Small intestine (tissue), 7 donors: Measurements from ENCODE around the gene CENPM. TPM values are rescaled to one million over a fixed set of nuclear protein-coding genes. Genes with fewer than 3 reads are reported as not detected.

Experiments used
- DNase-seq, 2 donors: peaks; one replicate each; pipeline versions ENCODE4 v3.0.0 to v3.0.0-alpha.2; 2013
- FAIRE-seq: peaks from 2 replicates; lab custom pipeline; 2012; peaks lifted over from hg19 to GRCh38; lab: Jason Lieb, UNC
- H3K27ac ChIP-seq, 3 donors: one replicate each; pipeline ENCODE4 v1.5.1; 2013; ENCODE audit warnings: low read length in 2 of 3, mild to moderate bottlenecking in 2 of 3, control low read depth in 1 of 3, inconsistent platforms in 1 of 3, low read depth in 1 of 3, moderate library complexity in 1 of 3
- H3K27me3 ChIP-seq, 3 donors: one replicate each; pipeline ENCODE4 v1.6.1; 2013; ENCODE audit warnings: low read length in 3 of 3, inconsistent platforms in 1 of 3; ENCODE audit not compliant: control insufficient read depth in 3 of 3, insufficient read depth in 3 of 3
- H3K36me3 ChIP-seq, 3 donors: one replicate each; pipeline ENCODE4 v1.6.1; 2013; ENCODE audit warnings: low read length in 3 of 3, inconsistent platforms in 1 of 3, low read depth in 1 of 3, mild to moderate bottlenecking in 1 of 3, moderate library complexity in 1 of 3; ENCODE audit not compliant: control insufficient read depth in 3 of 3, insufficient read depth in 2 of 3
- H3K4me1 ChIP-seq, 3 donors: one replicate each; pipeline ENCODE4 v1.6.1; 2013; ENCODE audit warnings: low read length in 2 of 3, inconsistent platforms in 1 of 3, low read depth in 1 of 3, mild to moderate bottlenecking in 1 of 3, moderate library complexity in 1 of 3; ENCODE audit not compliant: control insufficient read depth in 3 of 3, insufficient read depth in 2 of 3
- H3K4me3 ChIP-seq, 3 donors: one replicate each; pipeline ENCODE4 v1.5.1; 2013; ENCODE audit warnings: low read length in 3 of 3, control low read depth in 1 of 3, inconsistent platforms in 1 of 3, low read depth in 1 of 3, mild to moderate bottlenecking in 1 of 3, moderate library complexity in 1 of 3
- H3K9me3 ChIP-seq, 2 donors: one replicate each; pipeline ENCODE4 v1.6.1; 2013; ENCODE audit warnings: low read depth in 1 of 2, low read length in 1 of 2; ENCODE audit not compliant: control insufficient read depth in 2 of 2, insufficient read depth in 1 of 2
- WGBS, 3 donors: extraction: QIAGEN DNeasy Blood & Tissue Kit; methylation state at CpG; one replicate each; pipeline ENCODE4 v1.1.7; 2013; 5-methylcytosine and 5-hydroxymethylcytosine counted together
- polyA plus RNA-seq, 4 donors: library from polyadenylated mRNA; stranded (reverse) in 3 of 4; unstranded in 1 of 4; fragments of 200-250 nt in 3 of 4; fragments of 120-200 nt in 1 of 4; gene quantifications; one replicate each; pipeline versions ENCODE4 v1.2.1 to v1.2.3, GENCODE V29; 2013
- donor health status: healthy with polysubstance abuse.
- donor health status: control.
- donor health status: control.
- donor health status: Bipolar disorder and iron deficiency.
- donor health status: healthy.

CENPM gene
- polyA plus RNA-seq, 4 donors = 2.2 to 42.0 (median 8.0) TPM

DNA sequence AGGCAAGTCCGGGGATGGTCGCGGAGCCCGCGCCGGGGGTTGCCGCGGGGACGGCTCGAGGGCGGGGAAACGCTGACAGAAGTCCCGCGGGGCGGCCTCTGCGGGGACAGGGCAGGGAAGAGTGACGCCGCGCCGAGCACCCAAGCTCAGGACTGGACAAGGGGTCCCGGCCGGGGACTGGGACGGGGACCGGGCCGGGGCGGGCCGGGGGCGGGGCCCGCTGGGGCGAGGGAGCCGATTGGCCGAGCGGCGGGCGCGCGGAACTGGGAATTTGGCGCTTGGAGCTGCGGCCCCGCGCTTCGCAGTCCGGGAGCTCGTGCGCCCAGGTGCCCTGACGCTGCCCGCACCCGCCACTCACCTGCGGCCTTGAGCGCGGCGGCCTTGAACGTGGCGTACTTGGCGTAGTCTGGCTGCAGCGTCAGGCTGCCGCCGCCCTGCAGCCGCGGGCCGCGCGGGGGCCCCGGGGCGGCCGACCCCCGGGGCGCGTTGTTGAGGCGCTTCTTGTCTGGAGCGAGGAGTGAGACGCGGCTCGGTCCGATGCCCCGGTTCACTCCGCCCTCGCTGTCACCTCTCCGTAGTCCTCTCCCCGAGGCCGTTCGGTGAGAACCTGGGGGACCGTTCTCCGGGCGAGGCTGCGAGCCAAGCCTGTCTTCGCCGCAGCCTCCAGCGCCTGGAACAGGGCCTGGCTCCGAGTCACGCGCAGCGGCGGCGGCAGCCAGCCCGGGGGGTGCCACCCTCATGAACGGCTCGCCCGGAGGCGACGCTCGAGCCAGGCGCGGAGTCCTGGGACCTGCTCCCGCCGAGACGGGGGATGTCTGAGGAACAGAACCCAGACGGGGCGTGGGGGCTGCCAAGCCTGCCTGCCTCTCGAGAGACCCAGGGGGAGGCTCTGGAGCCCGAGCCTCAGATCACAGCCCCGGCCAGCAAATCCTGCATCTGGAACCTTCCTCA is 36.6 kb downstream of the CENPM start:
- Histone ChIP-seq H3K36me3 (peaks cover 2 to 29% (median 5%) of the 10 kb centered on the region in 3 donors), H3K4me1 (peaks cover 0 to 13% (median 3%) of the 10 kb centered on the region in 3 donors), H3K27me3 (peaks cover 6 to 60% (median 33%) of the 10 kb centered on the region in 3 donors), H3K9me3 (peaks cover 0 to 7% of the 10 kb centered on the region in 2 donors), H3K27ac (no peak overlapping the region), H3K4me3 (peak overlapping the region in 1 of 3 donors; percentile 37)
- DNase-seq (peak in 1 of 2 donors; percentile 58), FAIRE-seq (no peak)
- 0 to 2% (median 1%) methylated on average over 88 to 112 of the region's 112 CpGs for WGBS, 3 donors

DNA sequence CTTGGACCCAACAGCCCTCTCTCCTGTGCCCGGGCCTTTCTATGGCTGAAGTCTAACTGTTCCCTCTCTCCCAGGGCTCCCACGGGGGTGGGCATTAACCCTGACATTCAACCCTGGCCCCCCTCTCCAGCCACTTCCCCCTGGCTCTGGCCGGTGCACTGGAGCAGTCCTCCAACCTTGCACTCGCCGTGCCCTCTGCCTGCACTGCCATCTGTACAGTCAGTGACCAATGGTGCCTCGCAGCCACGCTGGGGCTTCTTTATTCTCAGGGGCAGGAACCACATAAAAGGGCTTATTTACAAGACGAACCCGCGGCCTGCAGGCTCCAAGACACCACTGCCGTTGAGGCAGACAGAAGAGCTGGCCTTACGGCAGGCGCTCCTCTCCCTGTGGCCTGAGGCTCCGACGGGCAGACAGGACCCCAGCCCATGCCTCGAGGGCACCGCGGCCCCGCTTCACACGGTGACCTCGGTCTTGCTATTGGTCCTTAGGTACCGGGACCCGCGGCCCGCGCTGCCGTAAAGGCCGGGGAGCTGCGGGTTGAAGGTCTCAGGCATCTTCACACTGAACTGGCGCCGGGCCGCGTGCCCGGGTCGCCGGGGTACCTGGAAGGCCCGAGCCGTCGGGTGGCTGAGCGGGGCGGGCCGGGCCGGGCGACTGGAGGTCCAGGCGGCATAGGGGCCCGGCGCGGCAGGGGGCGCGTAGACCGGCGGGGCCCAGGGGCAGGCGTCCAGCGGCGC is 37.5 kb downstream of the CENPM start:
- peak overlapping the region in 1 of 3 donors; percentile 37 for H3K4me3 ChIP-seq
- peaks cover 6 to 56% (median 31%) of the 10 kb centered on the region in 3 donors for H3K27me3 ChIP-seq
- WGBS, 3 donors = 13 to 24% (median 21%) methylated on average over 38 to 55 of the region's 55 CpGs

DNA sequence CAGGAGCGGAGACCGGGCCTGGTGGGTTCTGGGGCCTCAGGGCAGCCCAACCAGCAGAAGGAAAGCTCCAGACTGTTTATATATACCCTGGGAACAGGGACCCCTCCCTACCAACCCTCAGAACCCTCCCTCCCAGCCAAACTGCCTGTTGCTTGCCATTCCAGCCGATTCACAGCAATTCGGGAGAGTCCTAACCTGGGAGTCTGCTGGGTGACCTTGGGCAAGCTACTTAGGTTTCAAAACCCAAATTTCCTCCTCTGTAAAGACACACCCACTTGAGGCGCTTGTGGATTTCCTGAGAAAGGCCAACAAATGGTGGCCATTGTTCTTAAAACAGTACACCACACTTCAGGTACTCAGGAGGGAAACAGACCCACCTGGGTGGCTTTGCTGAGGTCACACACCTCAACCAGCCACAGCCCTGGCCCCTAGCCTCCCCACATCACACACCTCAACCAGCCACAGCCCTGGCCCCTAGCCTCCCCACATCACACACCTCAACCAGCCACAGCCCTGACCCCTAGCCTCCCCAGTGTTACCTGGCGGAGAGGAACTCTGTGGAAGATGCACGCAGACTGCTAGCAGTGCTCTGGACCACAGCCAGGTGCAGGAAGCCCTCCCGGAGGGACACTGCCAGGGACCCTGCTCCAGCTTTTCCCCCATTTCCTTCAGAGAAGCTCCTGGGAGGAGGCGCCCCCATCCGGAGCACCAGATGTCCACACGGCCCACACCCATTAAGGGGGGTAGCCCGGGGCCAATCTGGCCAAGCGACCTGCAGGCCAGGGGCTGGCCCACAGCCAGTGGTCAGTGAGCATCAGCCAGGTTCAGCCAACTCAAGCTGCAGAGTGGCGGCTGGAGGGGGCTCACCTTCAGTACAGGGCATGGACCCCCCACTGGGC is 38.3 kb downstream of the CENPM start:
- H3K27me3 ChIP-seq = peaks cover 6 to 51% (median 27%) of the 10 kb centered on the region in 3 donors
- 51 to 69% (median 61%) methylated on average over 12 to 14 of the region's 14 CpGs for WGBS, 3 donors
- H3K27ac ChIP-seq = no peak overlapping the region
- H3K4me3 ChIP-seq = no peak overlapping the region
- H3K36me3 ChIP-seq = peaks cover 7 to 46% (median 8%) of the 10 kb centered on the region in 3 donors
- peaks cover 0 to 10% (median 3%) of the 10 kb centered on the region in 3 donors for H3K4me1 ChIP-seq
- no peak for DNase-seq
- no peak for FAIRE-seq
- H3K9me3 ChIP-seq = peaks cover 0 to 7% of the 10 kb centered on the region in 2 donors

More for the DNA sequence above, 37.5 kb downstream of the CENPM start:
- peaks cover 0 to 7% of the 10 kb centered on the region in 2 donors for H3K9me3 ChIP-seq
- no peak for DNase-seq
- peaks cover 0 to 10% (median 3%) of the 10 kb centered on the region in 3 donors for H3K4me1 ChIP-seq
- peaks cover 2 to 38% (median 7%) of the 10 kb centered on the region in 3 donors for H3K36me3 ChIP-seq
- no peak overlapping the region for H3K27ac ChIP-seq
- no peak for FAIRE-seq

DNA sequence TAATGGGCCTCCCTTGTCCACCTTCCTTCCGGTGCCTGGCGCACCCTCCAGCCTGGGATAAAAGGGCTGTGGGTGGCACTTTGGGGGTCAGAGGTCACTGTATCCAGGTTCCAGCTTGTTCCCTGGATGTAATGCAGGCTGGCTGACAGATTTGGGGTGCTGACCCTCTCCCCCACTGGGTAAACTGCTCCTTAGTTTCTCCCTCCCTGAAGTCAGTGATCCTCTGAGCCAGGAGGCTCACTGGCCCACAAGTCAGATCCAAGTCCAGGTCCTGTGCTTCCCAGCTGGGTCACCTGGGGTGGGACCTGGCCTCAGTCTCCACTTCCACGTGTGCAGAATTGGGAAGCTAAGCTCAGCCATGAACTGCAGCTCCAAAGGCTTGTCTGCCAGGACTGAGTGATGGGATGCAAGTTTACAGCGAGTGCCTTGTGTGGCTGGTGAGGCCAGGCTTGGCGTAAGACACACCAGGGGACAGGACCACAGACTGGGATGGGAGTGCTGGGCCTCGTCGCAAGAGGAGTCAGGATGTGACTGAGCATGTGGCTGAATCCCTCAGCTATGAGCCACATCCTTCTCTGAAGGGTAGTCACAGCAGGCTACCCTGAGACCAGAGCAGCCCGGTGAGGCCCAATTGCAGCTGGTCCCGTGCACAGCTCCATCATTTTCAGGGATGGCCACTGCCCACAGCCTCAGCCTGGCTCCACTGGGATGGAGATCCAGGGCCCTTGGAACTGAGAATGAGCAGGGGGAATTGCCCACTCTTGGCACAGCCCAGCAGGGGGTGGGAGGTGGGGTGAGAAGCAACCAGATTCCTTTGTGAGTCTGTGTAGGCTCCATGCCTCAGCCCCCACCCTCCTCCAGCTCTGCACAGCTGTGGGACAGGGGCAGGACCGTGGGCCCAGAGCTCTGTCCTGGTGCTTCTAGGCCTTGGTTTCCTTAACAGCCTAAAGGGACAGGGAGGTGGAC is 39.2 kb downstream of the CENPM start:
- no peak for FAIRE-seq
- H3K36me3 ChIP-seq = peaks cover 8 to 55% (median 12%) of the 10 kb centered on the region in 3 donors

DNA sequence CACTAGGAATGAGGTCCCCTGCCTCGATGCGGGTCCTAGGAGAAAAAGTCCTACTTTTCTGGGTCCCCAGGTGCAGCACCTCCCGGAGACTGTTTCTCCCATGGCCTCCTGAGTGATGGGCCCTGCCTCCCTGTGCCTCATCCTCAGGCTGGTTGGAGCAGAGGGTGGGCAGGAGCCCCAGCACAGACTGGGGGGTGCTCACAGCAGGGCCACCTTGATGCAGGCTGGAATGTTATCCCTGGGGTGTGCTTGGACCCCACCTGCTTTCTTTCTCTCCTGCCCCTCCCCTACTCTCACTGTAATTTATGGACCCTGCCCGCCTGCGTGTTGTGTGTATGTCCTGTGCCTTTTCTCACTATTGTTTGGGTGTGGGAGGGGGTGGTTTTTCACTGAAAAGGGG is 40.1 kb downstream of the CENPM start:
- Histone ChIP-seq H3K27ac (no peak overlapping the region), H3K36me3 (peaks cover 8 to 64% (median 14%) of the 10 kb centered on the region in 3 donors), H3K4me1 (peaks cover 0 to 10% (median 3%) of the 10 kb centered on the region in 3 donors), H3K9me3 (peaks cover 0 to 3% of the 10 kb centered on the region in 2 donors), H3K27me3 (peaks cover 6 to 33% (median 10%) of the 10 kb centered on the region in 3 donors), H3K4me3 (no peak overlapping the region)
- DNase-seq (no peak), FAIRE-seq (no peak)
- WGBS, 3 donors = 86 to 93% (median 86%) methylated on average over 5 of the region's 5 CpGs

More for the DNA sequence above, 39.2 kb downstream of the CENPM start:
- Histone ChIP-seq H3K27ac (no peak overlapping the region), H3K4me1 (peaks cover 0 to 10% (median 3%) of the 10 kb centered on the region in 3 donors), H3K4me3 (no peak overlapping the region), H3K9me3 (peaks cover 0 to 4% of the 10 kb centered on the region in 2 donors), H3K27me3 (peaks cover 6 to 42% (median 18%) of the 10 kb centered on the region in 3 donors)
- 78 to 90% (median 81%) methylated on average over 10 of the region's 10 CpGs for WGBS, 3 donors
- no peak for DNase-seq

DNA sequence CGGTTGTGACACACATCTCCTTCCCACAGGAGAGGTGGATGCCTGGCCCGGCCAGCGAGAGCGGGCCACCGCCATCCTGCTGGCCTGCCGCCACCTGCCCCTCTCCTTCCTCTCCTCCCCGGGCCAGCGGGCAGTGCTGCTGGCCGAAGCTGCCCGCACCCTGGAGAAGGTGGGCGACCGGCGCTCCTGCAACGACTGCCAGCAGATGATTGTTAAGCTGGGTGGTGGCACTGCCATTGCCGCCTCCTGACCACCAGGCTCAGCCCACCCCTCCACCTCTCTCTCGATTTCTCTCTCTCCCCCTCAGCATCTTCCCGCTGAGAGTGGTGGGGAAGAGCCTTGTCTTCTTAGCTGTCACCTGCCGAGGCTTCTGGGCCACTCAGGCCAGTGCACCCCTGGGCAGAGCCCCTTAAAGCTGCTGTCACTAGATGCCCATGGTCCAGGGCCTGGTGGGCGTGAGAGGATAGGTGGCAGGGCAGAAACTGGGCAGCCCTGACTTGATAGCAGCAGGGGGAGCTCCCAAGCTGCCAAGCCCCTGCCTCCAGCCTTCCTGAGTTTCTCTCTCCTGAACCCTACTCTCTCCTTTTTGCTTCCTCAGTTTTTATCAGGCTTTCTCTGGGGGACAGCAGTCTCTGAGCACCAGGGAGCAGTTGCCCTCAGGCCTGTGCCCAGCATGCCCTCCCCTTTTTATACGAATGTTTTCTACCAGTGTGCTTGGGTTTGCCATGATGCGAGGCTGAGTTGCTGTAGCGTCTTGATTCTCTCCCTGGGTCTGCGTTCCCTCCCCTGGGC is 41.3 kb downstream of the CENPM start:
- Histone ChIP-seq H3K36me3 (peaks cover 10 to 75% (median 14%) of the 10 kb centered on the region in 3 donors), H3K4me1 (peaks cover 0 to 3% (median 2%) of the 10 kb centered on the region in 3 donors), H3K4me3 (no peak overlapping the region), H3K27me3 (peaks cover 0 to 21% (median 3%) of the 10 kb centered on the region in 3 donors), H3K9me3 (peaks cover 0 to under 1% of the 10 kb centered on the region in 2 donors), H3K27ac (no peak overlapping the region)
- WGBS, 3 donors = 93 to 94% (median 94%) methylated on average over 22 to 23 of the region's 23 CpGs
- FAIRE-seq = no peak
- DNase-seq = no peak
